ENCODE measurements around the gene AJM1.
"Not testable (repeated sequence)": the region's sequence is repeated elsewhere in the genome, so short reads cannot be mapped to it uniquely, and the experiment has no call there.

The AJM1 gene

DNA sequence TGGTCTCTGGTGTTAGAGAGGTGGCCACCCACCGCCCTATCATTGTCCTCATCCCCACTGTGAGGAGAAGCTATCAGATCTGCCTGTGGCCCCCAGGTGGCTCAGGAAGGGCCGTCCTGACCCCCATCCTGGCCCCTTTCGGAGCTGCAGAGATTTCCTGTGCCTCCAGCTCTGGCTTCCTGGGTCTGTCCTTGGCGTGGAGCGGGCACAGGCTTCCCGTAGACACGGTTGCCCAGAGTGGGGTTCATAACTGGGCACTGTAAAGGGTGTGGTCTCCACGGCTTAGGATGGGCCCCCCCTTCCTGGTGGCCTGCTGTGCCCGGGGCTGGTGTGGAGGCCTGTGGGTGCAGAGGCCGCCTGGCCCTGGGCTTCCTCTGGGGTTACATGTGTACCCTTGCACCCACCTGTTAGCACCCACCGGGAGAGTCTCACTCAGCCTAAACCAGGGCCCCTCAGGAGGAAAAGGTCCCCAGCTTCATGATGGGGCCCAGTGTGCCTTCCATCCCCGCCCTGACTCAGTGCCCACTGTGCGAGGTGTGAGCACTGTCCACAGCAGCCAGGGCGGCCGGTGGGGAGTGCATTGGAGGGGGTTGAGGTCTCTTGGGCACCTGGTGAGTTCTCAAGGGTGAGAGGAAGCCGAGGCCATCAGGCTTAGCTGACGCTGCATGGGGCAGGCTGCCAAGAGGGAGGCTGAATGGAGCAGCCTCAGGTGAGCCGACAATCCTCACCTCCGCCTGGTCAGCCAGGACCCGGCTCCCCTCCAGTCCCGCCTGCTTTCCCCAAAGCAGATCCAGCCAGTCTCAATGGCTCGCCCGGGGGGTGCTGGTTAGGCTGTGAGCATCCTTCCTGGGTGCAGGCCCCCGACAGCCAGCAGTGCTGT lies 15.3 kb upstream of the AJM1 start:
- no peak overlapping the region for H3K9ac ChIP-seq (ENCODE audit: low read depth, low read length)

DNA sequence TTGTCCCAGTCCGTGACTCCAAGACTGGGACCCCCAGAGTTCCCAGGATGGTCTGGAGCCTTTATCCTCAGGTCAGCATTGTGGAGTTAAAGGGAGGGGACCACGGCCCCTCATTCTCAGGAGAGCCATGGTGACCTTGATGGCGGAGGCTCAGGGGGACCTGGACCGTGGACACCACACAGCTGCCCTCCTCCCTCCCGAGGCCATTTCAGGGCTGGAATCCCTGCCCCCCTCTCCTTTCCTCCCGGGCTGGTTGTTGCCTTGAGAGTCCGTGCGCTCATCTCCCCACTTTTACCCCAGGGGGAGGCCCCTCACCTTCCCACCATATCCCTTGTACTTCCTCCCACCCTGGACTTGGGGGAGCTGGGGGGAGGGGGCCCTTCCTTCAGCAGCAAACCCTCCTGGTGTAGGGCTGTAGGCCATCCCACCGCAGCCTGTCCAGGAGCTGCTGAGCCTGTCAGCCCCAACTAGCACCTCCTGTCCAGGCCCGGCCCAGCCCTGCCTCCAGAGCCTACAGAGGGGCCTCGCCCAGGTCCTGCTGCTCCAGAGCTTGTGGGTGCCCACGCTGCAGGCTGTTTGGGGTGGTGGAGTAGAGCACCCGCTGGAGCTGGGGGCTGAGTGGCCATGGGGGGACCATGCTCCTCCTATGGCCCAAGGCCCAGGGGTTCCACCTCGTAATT lies 14.3 kb upstream of the AJM1 start:
- Histone ChIP-seq H3K27me3 (ENCODE audit: control insufficient read depth, insufficient read depth, low read length) (no peaks in the 10 kb centered on the region), H3K36me3 (ENCODE audit: control insufficient read depth, insufficient read depth, low read length) (peaks cover 91% of the 10 kb centered on the region), H3K4me3 (ENCODE audit: low read depth, low read length) (no peak overlapping the region), H3K4me1 (ENCODE audit: control insufficient read depth, insufficient read depth, low read length) (no peaks in the 10 kb centered on the region), H3K9ac (ENCODE audit: low read depth, low read length) (no peak overlapping the region), H3K27ac (ENCODE audit: low read depth, low read length) (no peak overlapping the region), H3K9me3 (ENCODE audit: control insufficient read depth, insufficient read depth, low read length) (no peaks in the 10 kb centered on the region)

More for the DNA sequence above, 15.3 kb upstream of the AJM1 start:
- Histone ChIP-seq H3K27me3 (ENCODE audit: control insufficient read depth, insufficient read depth, low read length) (no peaks in the 10 kb centered on the region), H3K36me3 (ENCODE audit: control insufficient read depth, insufficient read depth, low read length) (peaks cover 83% of the 10 kb centered on the region), H3K27ac (ENCODE audit: low read depth, low read length) (no peak overlapping the region), H3K9me3 (ENCODE audit: control insufficient read depth, insufficient read depth, low read length) (no peaks in the 10 kb centered on the region), H3K4me1 (ENCODE audit: control insufficient read depth, insufficient read depth, low read length) (no peaks in the 10 kb centered on the region), H3K4me3 (ENCODE audit: low read depth, low read length) (no peak overlapping the region)

DNA sequence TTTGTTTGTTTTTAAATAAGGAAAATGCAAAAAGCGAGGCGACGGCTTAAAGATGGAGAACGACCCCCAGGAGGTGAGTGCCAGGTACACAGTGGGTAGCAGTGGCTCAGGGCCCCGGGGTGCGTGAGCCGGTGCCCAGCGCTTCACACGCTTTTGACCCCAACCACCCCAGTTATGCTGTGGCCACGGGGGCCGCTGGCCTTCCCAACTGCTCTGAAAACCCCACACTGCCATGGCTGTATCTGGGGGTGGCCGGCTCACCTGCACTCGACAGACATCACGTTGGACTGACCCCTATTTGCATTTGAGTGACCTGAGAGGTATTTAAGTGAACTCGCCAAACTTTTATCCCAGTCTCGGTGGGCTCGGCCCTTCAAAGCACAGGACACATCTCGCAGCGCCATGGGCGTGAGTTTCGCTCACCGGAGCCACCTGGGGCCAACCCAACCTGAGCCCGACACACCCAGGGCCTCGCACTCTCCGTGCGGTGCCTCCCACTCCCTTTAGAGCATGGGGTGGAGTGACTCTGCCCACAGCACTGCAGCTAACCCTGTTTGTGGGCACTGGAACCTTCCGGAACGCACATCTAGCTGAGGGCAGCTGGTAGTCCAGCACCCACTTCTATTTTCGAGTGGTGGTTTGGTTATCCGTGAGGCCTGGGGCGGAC lies 13.7 kb upstream of the AJM1 start:
- Histone ChIP-seq H3K27ac (ENCODE audit: low read depth, low read length) (no peak overlapping the region), H3K27me3 (ENCODE audit: control insufficient read depth, insufficient read depth, low read length) (no peaks in the 10 kb centered on the region), H3K4me3 (ENCODE audit: low read depth, low read length) (no peak overlapping the region), H3K9me3 (ENCODE audit: control insufficient read depth, insufficient read depth, low read length) (no peaks in the 10 kb centered on the region), H3K4me1 (ENCODE audit: control insufficient read depth, insufficient read depth, low read length) (no peaks in the 10 kb centered on the region), H3K36me3 (ENCODE audit: control insufficient read depth, insufficient read depth, low read length) (peaks cover 87% of the 10 kb centered on the region), H3K9ac (ENCODE audit: low read depth, low read length) (no peak overlapping the region)

DNA sequence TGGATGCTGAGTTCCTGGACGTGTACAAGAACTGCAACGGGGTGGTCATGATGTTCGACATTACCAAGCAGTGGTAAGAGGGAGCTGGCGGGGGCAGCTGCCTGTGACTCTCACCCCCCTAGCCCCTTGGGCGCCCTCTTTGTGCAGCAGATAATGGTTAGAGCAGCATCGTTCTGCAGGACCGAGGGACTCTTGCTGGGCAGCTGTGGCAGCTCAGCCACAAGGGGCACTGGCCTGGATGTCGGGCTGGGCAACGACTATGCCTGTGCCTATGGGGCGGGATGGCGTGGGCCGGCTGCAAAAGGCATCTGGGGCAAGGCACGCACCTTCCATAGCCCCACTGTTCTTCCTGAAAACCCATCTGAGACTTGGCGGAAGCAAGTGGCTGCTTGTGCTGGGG lies 12.9 kb upstream of the AJM1 start:
- Histone ChIP-seq H3K27ac (ENCODE audit: low read depth, low read length) (no peak overlapping the region), H3K36me3 (ENCODE audit: control insufficient read depth, insufficient read depth, low read length) (peaks cover 82% of the 10 kb centered on the region), H3K4me1 (ENCODE audit: control insufficient read depth, insufficient read depth, low read length) (no peaks in the 10 kb centered on the region), H3K9ac (ENCODE audit: low read depth, low read length) (no peak overlapping the region), H3K4me3 (ENCODE audit: low read depth, low read length) (no peak overlapping the region), H3K9me3 (ENCODE audit: control insufficient read depth, insufficient read depth, low read length) (no peaks in the 10 kb centered on the region), H3K27me3 (ENCODE audit: control insufficient read depth, insufficient read depth, low read length) (no peaks in the 10 kb centered on the region)

DNA sequence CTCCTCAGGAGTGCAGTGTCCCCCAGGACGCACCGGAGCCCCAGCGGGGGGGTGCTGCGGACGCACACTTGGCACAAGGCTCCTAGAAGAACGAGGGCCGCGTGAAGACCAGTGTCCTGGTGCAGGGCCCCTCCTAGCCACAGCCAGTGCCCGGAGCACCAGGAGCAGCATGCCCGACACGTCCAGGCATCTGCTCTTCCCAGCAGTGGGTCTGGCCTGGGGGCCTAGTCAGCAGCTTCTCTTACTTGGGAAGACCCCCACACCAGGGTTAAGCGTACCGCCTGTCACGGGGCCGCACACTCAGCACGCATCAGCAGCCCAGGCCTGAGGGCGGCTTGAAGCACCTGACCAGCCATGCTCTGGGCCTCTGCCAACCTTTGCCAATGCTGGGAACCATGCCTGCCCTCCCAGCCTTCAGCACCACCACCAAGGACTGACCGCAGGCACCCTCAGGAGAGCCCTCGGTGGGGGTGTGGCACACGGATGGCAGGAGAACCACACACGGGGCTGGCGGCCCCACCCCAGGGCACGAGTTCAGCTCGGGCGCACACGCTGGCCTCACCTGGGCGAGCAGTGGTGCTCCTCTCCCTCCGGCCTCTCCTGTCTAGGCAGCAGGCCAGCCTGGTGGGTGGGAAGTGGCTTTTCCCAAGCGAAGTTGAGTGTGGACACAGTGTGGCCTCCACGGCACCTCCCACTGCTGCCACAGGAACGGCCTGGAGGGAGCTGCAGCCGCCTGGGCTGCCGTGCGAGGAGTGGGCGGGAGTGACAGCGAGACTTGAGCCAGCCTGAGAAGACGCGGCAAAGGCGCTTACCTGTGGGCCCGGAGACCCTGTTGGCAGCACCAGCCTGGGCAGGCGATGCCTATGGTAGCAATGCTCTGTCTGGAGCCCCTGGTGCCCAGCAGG lies 12.0 kb upstream of the AJM1 start:
- H3K27me3 ChIP-seq (ENCODE audit: control insufficient read depth, insufficient read depth, low read length) = no peaks in the 10 kb centered on the region
- no peak overlapping the region for H3K9ac ChIP-seq (ENCODE audit: low read depth, low read length)
- H3K4me3 ChIP-seq (ENCODE audit: low read depth, low read length) = no peak overlapping the region
- H3K27ac ChIP-seq (ENCODE audit: low read depth, low read length) = no peak overlapping the region
- no peaks in the 10 kb centered on the region for H3K9me3 ChIP-seq (ENCODE audit: control insufficient read depth, insufficient read depth, low read length)
- peaks cover 75% of the 10 kb centered on the region for H3K36me3 ChIP-seq (ENCODE audit: control insufficient read depth, insufficient read depth, low read length)
- no peaks in the 10 kb centered on the region for H3K4me1 ChIP-seq (ENCODE audit: control insufficient read depth, insufficient read depth, low read length)

DNA sequence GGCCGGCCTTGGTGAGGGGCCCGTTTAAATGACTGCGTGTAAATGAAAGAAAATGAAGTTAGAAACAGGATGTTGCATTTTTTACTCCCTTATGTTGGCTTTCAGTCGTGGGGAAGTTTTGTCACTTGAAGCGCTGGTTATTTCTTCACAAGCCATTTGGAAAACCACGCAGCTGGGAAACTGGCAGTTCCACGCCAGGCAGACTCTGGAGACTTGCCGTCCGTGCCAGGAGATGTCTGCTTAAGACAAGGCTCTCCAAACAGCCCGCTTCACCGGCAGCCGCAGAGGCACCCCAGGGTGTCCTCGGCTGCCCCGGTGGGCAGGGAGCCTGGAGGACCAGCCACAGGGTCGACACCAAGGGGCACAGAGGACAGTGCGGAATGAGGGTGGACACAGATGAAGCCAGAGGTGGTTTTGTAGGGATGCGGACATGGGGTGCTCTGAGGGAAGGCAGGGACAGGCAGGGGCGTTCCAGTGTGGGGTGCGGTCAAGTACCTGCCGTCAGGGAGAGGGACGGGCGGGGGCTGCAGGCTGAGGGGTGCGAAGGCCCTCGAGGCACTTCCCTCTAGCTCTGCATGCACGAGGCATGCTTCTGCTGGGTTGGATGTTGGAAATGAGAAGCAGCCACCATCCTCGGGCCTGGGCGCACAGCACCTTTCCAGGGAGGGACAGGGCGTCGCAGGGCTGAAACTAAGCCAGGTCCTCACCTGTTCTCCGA lies 11.1 kb upstream of the AJM1 start:
- Histone ChIP-seq H3K9me3 (ENCODE audit: control insufficient read depth, insufficient read depth, low read length) (no peaks in the 10 kb centered on the region), H3K27ac (ENCODE audit: low read depth, low read length) (no peak overlapping the region), H3K4me3 (ENCODE audit: low read depth, low read length) (no peak overlapping the region), H3K4me1 (ENCODE audit: control insufficient read depth, insufficient read depth, low read length) (no peaks in the 10 kb centered on the region), H3K27me3 (ENCODE audit: control insufficient read depth, insufficient read depth, low read length) (no peaks in the 10 kb centered on the region), H3K9ac (ENCODE audit: low read depth, low read length) (no peak overlapping the region), H3K36me3 (ENCODE audit: control insufficient read depth, insufficient read depth, low read length) (peaks cover 69% of the 10 kb centered on the region)

DNA sequence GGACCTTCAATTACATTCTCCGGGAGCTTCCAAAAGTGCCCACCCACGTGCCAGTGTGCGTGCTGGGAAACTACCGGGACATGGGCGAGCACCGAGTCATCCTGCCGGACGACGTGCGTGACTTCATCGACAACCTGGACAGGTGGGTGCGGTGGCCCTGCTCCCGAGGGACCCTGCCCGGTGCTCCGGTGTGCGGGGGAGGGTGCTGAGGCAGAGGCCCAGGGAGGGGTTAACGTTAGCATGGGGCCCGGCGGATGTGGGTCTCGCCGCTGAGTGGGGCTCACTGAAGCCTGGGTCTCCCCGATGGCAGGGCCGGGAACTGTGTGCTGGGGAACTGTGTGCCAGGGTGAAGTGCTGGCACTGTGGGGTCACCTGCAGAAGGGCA lies 10.6 kb upstream of the AJM1 start:
- H3K4me3 ChIP-seq (ENCODE audit: low read depth, low read length) = no peak overlapping the region
- no peaks in the 10 kb centered on the region for H3K27me3 ChIP-seq (ENCODE audit: control insufficient read depth, insufficient read depth, low read length)
- no peak overlapping the region for H3K27ac ChIP-seq (ENCODE audit: low read depth, low read length)
- H3K9ac ChIP-seq (ENCODE audit: low read depth, low read length) = no peak overlapping the region
- H3K36me3 ChIP-seq (ENCODE audit: control insufficient read depth, insufficient read depth, low read length) = peaks cover 64% of the 10 kb centered on the region
- H3K4me1 ChIP-seq (ENCODE audit: control insufficient read depth, insufficient read depth, low read length) = no peaks in the 10 kb centered on the region
- H3K9me3 ChIP-seq (ENCODE audit: control insufficient read depth, insufficient read depth, low read length) = no peaks in the 10 kb centered on the region

DNA sequence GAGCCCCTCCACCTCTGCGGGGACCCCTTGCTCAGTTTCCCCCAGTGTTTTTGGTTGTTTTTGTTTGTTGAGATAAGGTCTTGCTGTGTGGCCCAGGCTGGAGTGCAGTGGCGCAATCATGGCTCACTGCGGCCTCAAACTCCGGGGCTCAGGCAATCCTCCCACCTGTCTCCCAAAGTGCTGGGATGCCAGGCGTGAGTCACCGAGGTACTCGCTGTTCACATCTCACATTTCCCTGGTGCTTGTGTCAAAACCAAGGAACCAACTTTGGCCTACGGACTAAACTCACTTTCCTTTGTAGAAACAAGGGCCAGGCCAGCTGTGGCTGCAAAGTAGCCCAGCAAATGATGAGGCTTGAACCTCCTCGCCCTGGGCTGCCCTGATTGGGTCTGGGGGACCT lies 9.7 kb upstream of the AJM1 start:
- no peaks in the 10 kb centered on the region for H3K9me3 ChIP-seq (ENCODE audit: control insufficient read depth, insufficient read depth, low read length)
- no peak overlapping the region for H3K4me3 ChIP-seq (ENCODE audit: low read depth, low read length)
- no peaks in the 10 kb centered on the region for H3K4me1 ChIP-seq (ENCODE audit: control insufficient read depth, insufficient read depth, low read length)
- no peaks in the 10 kb centered on the region for H3K27me3 ChIP-seq (ENCODE audit: control insufficient read depth, insufficient read depth, low read length)
- H3K36me3 ChIP-seq (ENCODE audit: control insufficient read depth, insufficient read depth, low read length) = peaks cover 55% of the 10 kb centered on the region
- no peak overlapping the region for H3K27ac ChIP-seq (ENCODE audit: low read depth, low read length)
- H3K9ac ChIP-seq (ENCODE audit: low read depth, low read length) = no peak overlapping the region

DNA sequence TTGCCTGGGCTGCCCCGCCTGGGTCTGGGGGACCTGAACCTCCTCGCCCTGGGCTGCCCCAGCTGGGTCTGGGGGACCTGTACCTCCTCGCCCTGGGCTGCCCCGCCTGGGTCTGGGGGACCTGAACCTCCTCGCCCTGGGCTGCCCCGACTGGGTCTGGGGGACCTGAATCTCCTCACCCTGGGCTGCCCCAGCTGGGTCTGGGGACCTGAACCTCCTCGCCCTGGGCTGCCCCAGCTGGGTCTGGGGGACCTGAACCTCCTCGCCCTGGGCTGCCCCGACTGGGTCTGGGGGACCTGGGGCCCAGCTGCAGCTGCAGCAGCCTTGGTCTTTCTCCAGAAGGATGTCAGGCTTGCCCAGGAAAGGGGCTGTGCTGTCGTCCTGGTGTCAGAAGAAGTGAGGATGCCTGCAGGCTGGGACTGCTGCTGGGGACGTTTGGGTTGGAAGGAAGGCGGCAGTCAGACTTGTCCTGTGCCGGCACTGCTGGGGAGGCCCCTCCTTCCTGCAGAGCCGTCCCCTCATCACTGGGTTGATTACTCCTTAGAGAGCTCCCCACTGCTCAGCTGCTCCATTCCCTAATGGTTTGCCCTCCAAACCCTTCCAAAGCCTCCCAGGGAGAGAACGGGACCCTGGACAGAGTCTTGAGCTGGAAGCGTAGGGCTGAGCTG lies 8.8 kb upstream of the AJM1 start:
- not testable (repeated sequence) for H3K9me3 ChIP-seq (ENCODE audit: control insufficient read depth, insufficient read depth, low read length); H3K9ac ChIP-seq (ENCODE audit: low read depth, low read length); H3K27me3 ChIP-seq (ENCODE audit: control insufficient read depth, insufficient read depth, low read length); H3K4me3 ChIP-seq (ENCODE audit: low read depth, low read length); H3K4me1 ChIP-seq (ENCODE audit: control insufficient read depth, insufficient read depth, low read length); H3K27ac ChIP-seq (ENCODE audit: low read depth, low read length)
- H3K36me3 ChIP-seq (ENCODE audit: control insufficient read depth, insufficient read depth, low read length) = peaks cover 46% of the 10 kb centered on the region

All from HUES48 (cell line).